OCI-LY1 (cell line): ENCODE results near the gene DPP6.
A peak's percentile ranks its signal among the peaks of the same experiment; 100 is the strongest.

Experiments
- H2AFZ ChIP-seq: fragments of 200-600 bp; sonication (generic), shearing (Covaris generic); 2 replicates; pipeline ENCODE4 v1.6.0; 2014; ENCODE audit warnings: antibody characterized with exemption, mild to moderate bottlenecking, low read length
- H3F3A ChIP-seq: fragments of 200-600 bp; sonication (generic), shearing (Covaris generic); 2 replicates; pipeline ENCODE4 v1.6.0; 2014; ENCODE audit warnings: mild to moderate bottlenecking, antibody characterized with exemption, low read length, moderate library complexity; ENCODE audit not compliant: insufficient read depth
- H3K27ac ChIP-seq: fragments of 200-600 bp; sonication (generic); 2 replicates; pipeline ENCODE4 v1.5.1; 2014; ENCODE audit warnings: low read length, mixed run types, mild to moderate bottlenecking, low read depth; ENCODE audit not compliant: poor library complexity, severe bottlenecking
- H3K27me3 ChIP-seq: fragments of 200-600 bp; sonication (generic); 2 replicates; pipeline ENCODE4 v1.6.0; 2014; ENCODE audit warnings: antibody characterized with exemption, mild to moderate bottlenecking, low read length, moderate library complexity; ENCODE audit not compliant: insufficient read depth
- H3K36me3 ChIP-seq: fragments of 200-600 bp; sonication (generic); 2 replicates; pipeline ENCODE4 v1.6.1; 2014; ENCODE audit warnings: mild to moderate bottlenecking, antibody characterized with exemption, low read length, moderate library complexity, mixed read lengths; ENCODE audit not compliant: insufficient read depth
- H3K4me1 ChIP-seq: fragments of 200-600 bp; sonication (generic); 2 replicates; pipeline ENCODE4 v1.5.1; 2014; ENCODE audit warnings: mild to moderate bottlenecking, low read length, moderate library complexity; ENCODE audit not compliant: insufficient read depth, severe bottlenecking
- H3K4me2 ChIP-seq: fragments of 200-600 bp; sonication (generic), shearing (Covaris generic); 2 replicates; pipeline ENCODE4 v1.6.1; 2014; ENCODE audit warnings: low read length
- H3K4me3 ChIP-seq: fragments of 200-600 bp; sonication (generic); 2 replicates; pipeline ENCODE4 v1.5.1; 2014; ENCODE audit warnings: low read length, low read depth, mild to moderate bottlenecking, mixed read lengths; ENCODE audit not compliant: poor library complexity, severe bottlenecking
- H3K79me2 ChIP-seq: fragments of 200-600 bp; shearing (Covaris generic); 2 replicates; pipeline ENCODE4 v1.6.1; 2016; ENCODE audit warnings: mixed run types, low read length, mixed read lengths; ENCODE audit not compliant: insufficient read depth
- H3K9ac ChIP-seq: fragments of 200-600 bp; sonication (generic), shearing (Covaris generic); 2 replicates; pipeline ENCODE4 v1.6.1; 2014; ENCODE audit warnings: mild to moderate bottlenecking, low read length, mixed read lengths
- H3K9me2 ChIP-seq: fragments of 200-600 bp; sonication (generic), shearing (Covaris generic); 2 replicates; pipeline ENCODE4 v1.6.1; 2014; ENCODE audit warnings: low read depth, mild to moderate bottlenecking, low read length, mixed read lengths
- H3K9me3 ChIP-seq: fragments of 200-600 bp; shearing (Covaris generic); 2 replicates; pipeline ENCODE4 v1.6.1; 2014; ENCODE audit warnings: low read length, mixed read lengths
- H4K20me1 ChIP-seq: fragments of 200-600 bp; sonication (generic), shearing (Covaris generic); 2 replicates; pipeline ENCODE4 v1.6.0; 2016; ENCODE audit warnings: mild to moderate bottlenecking, low read length; ENCODE audit not compliant: insufficient read depth
- CTCF ChIP-seq: fragments of 200-600 bp; sonication (generic), shearing (Covaris generic); IDR thresholded peaks from 2 replicates; pipeline ENCODE4 v1.5.1; 2017; ENCODE audit warnings: mild to moderate bottlenecking, antibody characterized with exemption, low read length, moderate library complexity, mixed read lengths
- EZH2 ChIP-seq: fragments of 200-600 bp; sonication (generic), shearing (Covaris generic); IDR thresholded peaks from 2 replicates; pipeline ENCODE4 v1.8.0; 2017; ENCODE audit warnings: borderline replicate concordance, mixed run types, mild to moderate bottlenecking, antibody characterized with exemption, low read length, moderate library complexity, mixed read lengths

DPP6 gene

GRCh38 chr7:154777908-154778307 is 725.7 kb downstream of the DPP6 start:
- Histone ChIP-seq H3K4me1 (peaks cover 12% of the 10 kb centered on the region), H3K27me3 (no peaks in the 10 kb centered on the region), H3K9me3 (no peaks in the 10 kb centered on the region), H3K4me2 (peak overlapping the region; percentile 13; the same call in 1 of the 2 replicates), H3F3A (no peaks in the 10 kb centered on the region), H2AFZ (no peak overlapping the region), H3K36me3 (no peaks in the 10 kb centered on the region), H3K4me3 (no peak overlapping the region), H4K20me1 (no peaks in the 10 kb centered on the region), H3K9ac (no peak overlapping the region), H3K27ac (peak overlapping the region; percentile 64), H3K9me2 (no peaks in the 10 kb centered on the region), H3K79me2 (no peaks in the 10 kb centered on the region)
- TF ChIP-seq EZH2 (no peak), CTCF (no peak)

- Histone ChIP-seq H3K9me3 (peaks cover 4% of the 10 kb centered on the region; the same call in 1 of the 2 replicates), H3K9ac (no peak overlapping the region), H3K79me2 (no peaks in the 10 kb centered on the region), H4K20me1 (no peaks in the 10 kb centered on the region), H3K4me3 (no peak overlapping the region), H3K9me2 (no peaks in the 10 kb centered on the region), H3K36me3 (no peaks in the 10 kb centered on the region), H3F3A (no peaks in the 10 kb centered on the region), H3K4me1 (peaks cover 11% of the 10 kb centered on the region), H2AFZ (no peak overlapping the region), H3K27me3 (no peaks in the 10 kb centered on the region; the same call in none of the 2 replicates), H3K27ac (no peak overlapping the region), H3K4me2 (no peak overlapping the region)
- TF ChIP-seq EZH2 (no peak), CTCF (no peak)
Measured at GRCh38 chr7:154781369-154782303, 729.4 kb downstream of the DPP6 start.

GRCh38 chr7:154783281-154783909 is 731.2 kb downstream of the DPP6 start:
- Histone ChIP-seq H3K9me3 (peaks cover 4% of the 10 kb centered on the region; the same call in 1 of the 2 replicates), H3K9me2 (no peaks in the 10 kb centered on the region), H2AFZ (no peak overlapping the region), H3F3A (no peaks in the 10 kb centered on the region), H3K4me1 (no peaks in the 10 kb centered on the region), H4K20me1 (no peaks in the 10 kb centered on the region), H3K36me3 (no peaks in the 10 kb centered on the region), H3K4me2 (no peak overlapping the region), H3K27ac (no peak overlapping the region), H3K79me2 (no peaks in the 10 kb centered on the region), H3K27me3 (no peaks in the 10 kb centered on the region; the same call in none of the 2 replicates), H3K9ac (no peak overlapping the region), H3K4me3 (no peak overlapping the region)
- TF ChIP-seq EZH2 (no peak), CTCF (no peak)
